H9 (cell line): Measurements from ENCODE around the gene SSTR4. TPM values are rescaled to one million over a fixed set of nuclear protein-coding genes. Genes with fewer than 3 reads are reported as not detected.

ENCODE experiments used
- DNase-seq: peaks from one replicate; pipeline ENCODE4 v3.0.0-alpha.2; 2017
- H2AFZ ChIP-seq: one replicate; pipeline ENCODE4 v1.6.1; 2013; ENCODE audit warnings: mild to moderate bottlenecking, low read length, control low read depth, moderate library complexity
- H2AK5ac ChIP-seq: 2 replicates; pipeline ENCODE4 v1.6.1; 2013; ENCODE audit warnings: low read length, control low read depth, mixed read lengths; ENCODE audit not compliant: insufficient read length
- H2BK120ac ChIP-seq: one replicate; pipeline ENCODE4 v1.6.1; 2013; ENCODE audit warnings: low read depth, mild to moderate bottlenecking, low read length, control low read depth, inconsistent platforms; ENCODE audit not compliant: poor library complexity, severe bottlenecking
- H2BK12ac ChIP-seq: 2 replicates; pipeline ENCODE4 v1.6.1; 2013; ENCODE audit warnings: low read length, control low read depth, mixed read lengths, low read depth; ENCODE audit not compliant: insufficient read length
- H2BK15ac ChIP-seq: 2 replicates; pipeline ENCODE4 v1.6.1; 2013; ENCODE audit warnings: low read depth, low read length, control low read depth
- H2BK20ac ChIP-seq: one replicate; pipeline ENCODE4 v1.6.1; 2013; ENCODE audit warnings: low read depth, mild to moderate bottlenecking, low read length, control low read depth, inconsistent platforms; ENCODE audit not compliant: poor library complexity, severe bottlenecking
- H2BK5ac ChIP-seq: 2 replicates; pipeline ENCODE4 v1.6.1; 2013; ENCODE audit warnings: low read length, control low read depth, mixed read lengths; ENCODE audit not compliant: insufficient read length
- H3K14ac ChIP-seq: 2 replicates; pipeline ENCODE4 v1.6.1; 2013; ENCODE audit warnings: low read length, control low read depth; ENCODE audit not compliant: insufficient read depth
- H3K18ac ChIP-seq: 2 replicates; pipeline ENCODE4 v1.6.1; 2013; ENCODE audit warnings: low read depth, mild to moderate bottlenecking, mixed read lengths, low read length, control low read depth; ENCODE audit not compliant: insufficient read length
- H3K23ac ChIP-seq: 2 replicates; pipeline ENCODE4 v1.6.1; 2013; ENCODE audit warnings: low read length, control low read depth, mixed read lengths, low read depth; ENCODE audit not compliant: insufficient read length
- H3K23me2 ChIP-seq: 2 replicates; pipeline ENCODE4 v1.6.1; 2013; ENCODE audit warnings: low read depth, mild to moderate bottlenecking, mixed read lengths, low read length, control low read depth; ENCODE audit not compliant: insufficient read length, poor library complexity, severe bottlenecking
- H3K27ac ChIP-seq: 2 replicates; pipeline ENCODE4 v1.5.1; 2013; ENCODE audit warnings: low read length, control low read depth, mixed read lengths, low read depth; ENCODE audit not compliant: insufficient read length
- H3K27me3 ChIP-seq: 2 replicates; pipeline ENCODE4 v1.6.1; 2013; ENCODE audit warnings: low read length, control low read depth, inconsistent platforms; ENCODE audit not compliant: insufficient read depth
- H3K4ac ChIP-seq: 2 replicates; pipeline ENCODE4 v1.6.1; 2013; ENCODE audit warnings: low read depth, mild to moderate bottlenecking, control low read depth, inconsistent platforms, low read length, moderate library complexity
- H3K4me1 ChIP-seq: 2 replicates; pipeline ENCODE4 v1.6.1; 2013; ENCODE audit warnings: low read length, control low read depth, inconsistent platforms; ENCODE audit not compliant: insufficient read depth
- H3K4me2 ChIP-seq: 2 replicates; pipeline ENCODE4 v1.6.1; 2013; ENCODE audit warnings: low read length, control low read depth, mixed read lengths; ENCODE audit not compliant: insufficient read length, insufficient read depth
- H3K56ac ChIP-seq: 2 replicates; pipeline ENCODE4 v1.6.1; 2013; ENCODE audit warnings: low read depth, mild to moderate bottlenecking, mixed read lengths, low read length, control low read depth; ENCODE audit not compliant: insufficient read length
- H3K79me1 ChIP-seq: 2 replicates; pipeline ENCODE4 v1.6.1; 2013; ENCODE audit warnings: low read depth, mild to moderate bottlenecking, moderate library complexity, low read length, control low read depth, inconsistent platforms; ENCODE audit not compliant: insufficient read depth, poor library complexity, severe bottlenecking
- H3K79me2 ChIP-seq: 2 replicates; pipeline ENCODE4 v1.6.1; 2013; ENCODE audit warnings: low read length, control low read depth, inconsistent platforms; ENCODE audit not compliant: insufficient read depth
- H3K9ac ChIP-seq: 2 replicates; pipeline ENCODE4 v1.6.1; 2013; ENCODE audit warnings: low read length, control low read depth, mixed read lengths; ENCODE audit not compliant: insufficient read length; ENCODE audit errors: extremely low read depth
- H3K9me3 ChIP-seq: one replicate; pipeline ENCODE4 v1.6.1; 2013; ENCODE audit warnings: low read depth, low read length, inconsistent platforms; ENCODE audit not compliant: control insufficient read depth
- H3T11ph ChIP-seq: one replicate; pipeline ENCODE4 v1.6.1; 2013; ENCODE audit warnings: mild to moderate bottlenecking, low read length, control low read depth, inconsistent platforms
- H4K20me1 ChIP-seq: one replicate; pipeline ENCODE4 v1.6.1; 2013; ENCODE audit not compliant: control insufficient read depth, insufficient read length, insufficient read depth
- H4K5ac ChIP-seq: 2 replicates; pipeline ENCODE4 v1.6.1; 2013; ENCODE audit warnings: low read depth, mild to moderate bottlenecking, mixed read lengths, low read length, control low read depth; ENCODE audit not compliant: insufficient read length
- H4K8ac ChIP-seq: replicated peaks from 2 replicates; pipeline ENCODE4 v1.6.1; 2013; ENCODE audit warnings: low read length, control low read depth, mixed read lengths, low read depth; ENCODE audit not compliant: insufficient read length
- H4K91ac ChIP-seq: 2 replicates; pipeline ENCODE4 v1.6.1; 2013; ENCODE audit warnings: low read depth, mild to moderate bottlenecking, moderate library complexity, mixed read lengths, low read length, control low read depth; ENCODE audit not compliant: insufficient read length
- H3K27ac Mint-ChIP-seq, 3 experiments: 2 replicates in 2 of 3; 3 replicates in 1 of 3; pipeline ENCODE4 v1.8.0; 2020 to 2021; ENCODE audit warnings: mixed read lengths in 3 of 3, mild to moderate bottlenecking in 1 of 3, moderate library complexity in 1 of 3
- H3K27me3 Mint-ChIP-seq: 2 replicates; pipeline ENCODE4 v1.8.0; 2021; ENCODE audit warnings: low read depth, mild to moderate bottlenecking, moderate library complexity, mixed read lengths
- H3K36me3 Mint-ChIP-seq, 3 experiments: 2 replicates in 2 of 3; 3 replicates in 1 of 3; pipeline ENCODE4 v1.8.0; 2020 to 2021; ENCODE audit warnings: low read depth in 3 of 3, mixed read lengths in 3 of 3; ENCODE audit not compliant: insufficient read depth in 1 of 3
- H3K4me1 Mint-ChIP-seq, 2 experiments: 2 replicates each; pipeline ENCODE4 v1.8.0; 2020; ENCODE audit warnings: mixed read lengths in 2 of 2
- H3K4me3 Mint-ChIP-seq, 2 experiments: 2 replicates in 1 of 2; 3 replicates in 1 of 2; pipeline ENCODE4 v1.8.0; 2020 to 2021; ENCODE audit warnings: mild to moderate bottlenecking in 2 of 2, mixed read lengths in 2 of 2, moderate library complexity in 1 of 2
- H3K9me3 Mint-ChIP-seq, 2 experiments: 2 replicates in 1 of 2; 3 replicates in 1 of 2; pipeline ENCODE4 v1.8.0; 2020; ENCODE audit warnings: mild to moderate bottlenecking in 2 of 2, mixed read lengths in 2 of 2, moderate library complexity in 1 of 2
- CTCF ChIP-seq: fragments of 200-600 bp; sonication (generic); conservative IDR thresholded peaks from 3 replicates; pipeline ENCODE4 v1.8.0; 2021; ENCODE audit warnings: antibody characterized with exemption, mild to moderate bottlenecking
- WGBS: extraction: QIAGEN DNeasy Blood & Tissue Kit; methylation state at CpG from one replicate; pipeline ENCODE4 v1.1.7; 2013; ENCODE audit warnings: missing lambda C conversion rate, low lambda C conversion rate, mixed read lengths; ENCODE audit not compliant: insufficient read length; ENCODE audit errors: extremely low coverage; 5-methylcytosine and 5-hydroxymethylcytosine counted together
- total RNA-seq: library from RNA; stranded (reverse); gene quantifications from 2 replicates; pipeline ENCODE4 v1.2.1, GENCODE V29; 2021

SSTR4 gene
- total RNA-seq, 1 experiment from 2014 or later = not detected

- Histone ChIP-seq H2BK5ac (no peak overlapping the region), H2BK15ac (no peak overlapping the region), H2AK5ac (no peak overlapping the region), H4K8ac (no peak overlapping the region), H4K20me1 (no peaks in the 10 kb centered on the region), H3K27me3 (no peaks in the 10 kb centered on the region), H3K4me2 (no peak overlapping the region), H4K91ac (no peak overlapping the region), H2AFZ (no peak overlapping the region), H3K23ac (no peak overlapping the region), H3K18ac (no peak overlapping the region), H3K4ac (no peak overlapping the region), H2BK20ac (no peak overlapping the region), H3K9me3 (no peaks in the 10 kb centered on the region), H3K56ac (no peak overlapping the region), H3K27ac (no peak overlapping the region), H2BK12ac (no peak overlapping the region), H4K5ac (no peak overlapping the region), H3K79me1 (no peaks in the 10 kb centered on the region), H3K14ac (no peak overlapping the region), H2BK120ac (no peak overlapping the region), H3K23me2 (no peaks in the 10 kb centered on the region), H3K4me1 (no peaks in the 10 kb centered on the region), H3T11ph (no peak overlapping the region), H3K9ac (no peak overlapping the region), H3K79me2 (no peaks in the 10 kb centered on the region)
- no peak for DNase-seq
- peaks cover 23 to 28% of the 10 kb centered on the region in 2 experiments for H3K4me1 Mint-ChIP-seq
- H3K27ac Mint-ChIP-seq = no peak overlapping the region; a peak in 1 of 7 replicates
- no peaks in the 10 kb centered on the region for H3K36me3 Mint-ChIP-seq
- no peak overlapping the region for H3K4me3 Mint-ChIP-seq
- no peaks in the 10 kb centered on the region; the same call in 1 of the 2 replicates for H3K27me3 Mint-ChIP-seq
- no peaks in the 10 kb centered on the region for H3K9me3 Mint-ChIP-seq
- no CpG with 5 or more reads among the region's 14 CpGs for WGBS
- TF ChIP-seq CTCF = no peak
Observed at GRCh38 chr20:23086931-23087411, 51.9 kb downstream of the SSTR4 start.
